Mucosa of descending colon (tissue), 3 donors: ENCODE measurements around the gene UBE2QL1. TPM values are rescaled to one million over a fixed set of nuclear protein-coding genes. Genes with fewer than 3 reads are reported as not detected.

ENCODE experiments used
- ATAC-seq: fragments of 200-7000 bp; cut with Tn5 transposase; one replicate; pipeline ENCODE4 v1.9.1; 2020; ENCODE audit warnings: mild to moderate bottlenecking, moderate library complexity
- DNase-seq, 3 donors: peaks; one replicate each; pipeline ENCODE4 v3.0.0-alpha.2; 2020
- H3K36me3 ChIP-seq: fragments of 200-600 bp; one replicate; pipeline ENCODE4 v1.8.0; 2021; ENCODE audit warnings: low read depth, mild to moderate bottlenecking
- H3K4me1 ChIP-seq: fragments of 200-600 bp; one replicate; pipeline ENCODE4 v1.8.0; 2021; ENCODE audit warnings: low read depth, mild to moderate bottlenecking
- H3K4me3 ChIP-seq: fragments of 200-600 bp; one replicate; pipeline ENCODE4 v1.8.0; 2021; ENCODE audit warnings: mild to moderate bottlenecking
- H3K9me3 ChIP-seq: fragments of 200-600 bp; one replicate; pipeline ENCODE4 v1.8.0; 2021; ENCODE audit warnings: mild to moderate bottlenecking
- intact Hi-C, 2 donors: fragments of 100-400 bp; cut with DNase I in 1 of 2; cut with micrococcal nuclease in 1 of 2; formaldehyde crosslinking; loops; one replicate each; pipeline versions ENCODE4 v1.11.0 to v1.11.1; 2022; cut with DNase I, micrococcal nuclease
- total RNA-seq, 3 donors: library from RNA; stranded (reverse); fragmentation: NEBNext Ultra II Directional in 2 of 3; extraction: Animal tissue kit (Norgen Biotek cat#: 25700) in 2 of 3; gene quantifications; one replicate each; pipeline versions ENCODE4 v1.2.1 to v1.2.4, GENCODE V29; 2021 to 2023
- TF ChIP-seq, protein P1 (sequence below): fragments of 200-600 bp; IDR thresholded peaks from one replicate; pipeline ENCODE4 v1.8.0; 2022; ENCODE audit warnings: antibody characterized with exemption, mild to moderate bottlenecking
- donor health status: DM: no; HTN: no; CAD: no; lungs with moderate emphysema.
- donor health status: DM: no; HTN: no; CAD: no.
- donor health status: DM: no; HTN: yes; CAD: no.

UBE2QL1 gene
- total RNA-seq, 3 donors from 2014 or later: 0.19 to 4.1 (median 0.26) TPM

- H3K4me3 ChIP-seq: no peak overlapping the region
- H3K36me3 ChIP-seq: no peaks in the 10 kb centered on the region
- ATAC-seq (no peak), DNase-seq (no peak)
- intact Hi-C loops: no loop called here
- H3K4me1 ChIP-seq: no peaks in the 10 kb centered on the region
- H3K9me3 ChIP-seq: no peaks in the 10 kb centered on the region
- TF ChIP-seq, protein P1, sequence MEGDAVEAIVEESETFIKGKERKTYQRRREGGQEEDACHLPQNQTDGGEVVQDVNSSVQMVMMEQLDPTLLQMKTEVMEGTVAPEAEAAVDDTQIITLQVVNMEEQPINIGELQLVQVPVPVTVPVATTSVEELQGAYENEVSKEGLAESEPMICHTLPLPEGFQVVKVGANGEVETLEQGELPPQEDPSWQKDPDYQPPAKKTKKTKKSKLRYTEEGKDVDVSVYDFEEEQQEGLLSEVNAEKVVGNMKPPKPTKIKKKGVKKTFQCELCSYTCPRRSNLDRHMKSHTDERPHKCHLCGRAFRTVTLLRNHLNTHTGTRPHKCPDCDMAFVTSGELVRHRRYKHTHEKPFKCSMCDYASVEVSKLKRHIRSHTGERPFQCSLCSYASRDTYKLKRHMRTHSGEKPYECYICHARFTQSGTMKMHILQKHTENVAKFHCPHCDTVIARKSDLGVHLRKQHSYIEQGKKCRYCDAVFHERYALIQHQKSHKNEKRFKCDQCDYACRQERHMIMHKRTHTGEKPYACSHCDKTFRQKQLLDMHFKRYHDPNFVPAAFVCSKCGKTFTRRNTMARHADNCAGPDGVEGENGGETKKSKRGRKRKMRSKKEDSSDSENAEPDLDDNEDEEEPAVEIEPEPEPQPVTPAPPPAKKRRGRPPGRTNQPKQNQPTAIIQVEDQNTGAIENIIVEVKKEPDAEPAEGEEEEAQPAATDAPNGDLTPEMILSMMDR: no peak
Observed at GRCh38 chr5:6522923-6523322, 74.3 kb downstream of the UBE2QL1 start.

DNA sequence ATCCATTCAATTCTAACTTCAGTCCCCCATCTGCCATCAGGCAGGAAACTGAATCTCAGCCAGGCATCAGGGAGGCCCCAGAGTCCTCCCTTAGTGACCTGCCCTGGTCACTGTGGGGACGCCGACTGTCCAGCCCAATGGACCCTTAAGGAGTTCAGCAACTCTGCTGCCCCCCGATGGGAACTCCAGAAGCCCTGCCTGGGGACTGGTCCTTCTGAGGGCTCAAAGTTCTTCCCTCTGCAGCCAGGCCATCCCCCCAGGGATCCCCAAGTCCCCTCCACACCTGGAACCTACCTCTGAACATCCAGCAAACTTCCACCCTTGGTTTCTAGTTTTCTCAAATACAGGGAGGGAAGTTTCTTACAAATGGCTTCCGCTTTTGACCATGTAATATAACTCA lies 76.8 kb downstream of the UBE2QL1 start:
- intact Hi-C loops: no loop called here
- no peaks in the 10 kb centered on the region for H3K4me1 ChIP-seq
- no peak for ATAC-seq
- no peaks in the 10 kb centered on the region for H3K36me3 ChIP-seq
- no peak for DNase-seq
- no peaks in the 10 kb centered on the region for H3K9me3 ChIP-seq
- no peak overlapping the region for H3K4me3 ChIP-seq
- TF ChIP-seq, protein P1: no peak

- intact Hi-C loops: no loop called here
- ATAC-seq (peak; percentile 34), DNase-seq (peak in 1 of 3 donors; percentile 39)
- TF ChIP-seq, protein P1: no peak
- H3K4me3 ChIP-seq: no peak overlapping the region
- H3K9me3 ChIP-seq: no peaks in the 10 kb centered on the region
- no peaks in the 10 kb centered on the region for H3K36me3 ChIP-seq
- no peaks in the 10 kb centered on the region for H3K4me1 ChIP-seq
Observed at GRCh38 chr5:6525910-6526309, 77.3 kb downstream of the UBE2QL1 start.

DNA sequence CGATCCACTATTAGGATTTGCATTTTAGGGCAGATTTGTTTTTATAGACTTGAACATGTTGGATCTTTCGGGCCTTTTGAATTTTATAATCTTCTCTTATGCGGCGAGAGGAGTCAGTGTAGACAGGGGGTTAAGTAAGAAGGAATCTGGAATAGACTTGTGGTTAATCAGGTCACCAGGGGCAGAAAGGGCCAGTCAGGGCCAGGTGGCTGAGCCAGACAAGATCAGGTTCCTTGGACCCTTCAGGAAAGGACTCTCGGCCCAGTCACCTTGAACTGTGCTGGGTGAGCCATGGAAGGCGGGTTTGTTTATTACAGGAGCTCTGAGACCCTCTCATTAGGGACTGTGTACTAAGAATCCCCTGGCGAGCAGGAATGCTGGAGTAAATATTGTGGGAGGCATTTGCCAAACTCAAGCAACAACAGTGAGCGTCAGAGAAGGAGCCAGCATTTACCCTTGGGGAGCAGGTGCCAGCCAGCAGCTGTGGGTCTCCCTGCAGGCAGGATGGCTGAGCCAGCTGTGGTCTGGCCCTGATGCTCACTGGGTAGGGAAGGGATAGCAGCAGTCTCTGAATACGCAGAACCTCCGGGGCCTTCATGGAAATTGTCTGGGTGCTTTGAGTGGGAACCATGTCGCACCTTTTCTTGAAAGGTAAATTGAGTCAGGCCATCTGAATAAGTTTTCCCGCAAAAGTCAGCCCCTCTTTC lies 79.2 kb downstream of the UBE2QL1 start:
- Histone ChIP-seq H3K4me1 (no peaks in the 10 kb centered on the region), H3K9me3 (no peaks in the 10 kb centered on the region), H3K36me3 (no peaks in the 10 kb centered on the region), H3K4me3 (no peak overlapping the region)
- DNase-seq: no peak
- intact Hi-C loops: no loop called here
- no peak for ATAC-seq
- TF ChIP-seq, protein P1: no peak

DNA sequence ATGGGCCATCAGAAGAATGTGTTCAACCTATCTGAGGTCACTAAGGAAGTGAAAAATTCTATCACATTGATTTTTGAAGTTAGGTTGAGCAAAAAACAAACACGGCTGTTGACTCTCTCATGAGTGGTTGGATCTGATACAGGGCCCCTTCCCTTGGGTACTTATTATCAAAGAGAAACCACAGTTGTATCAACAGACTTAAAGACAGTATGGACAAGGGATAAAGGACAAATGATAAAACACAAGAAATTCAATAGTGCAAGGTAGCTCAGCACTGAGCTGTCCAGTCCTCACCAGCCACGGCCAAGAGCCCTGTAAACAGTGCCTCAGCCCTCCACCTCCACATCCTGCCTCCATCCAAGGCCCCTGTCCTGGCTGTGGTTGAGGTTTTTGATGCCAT lies 86.9 kb downstream of the UBE2QL1 start:
- no peak for ATAC-seq
- Histone ChIP-seq H3K9me3 (no peaks in the 10 kb centered on the region), H3K36me3 (no peaks in the 10 kb centered on the region), H3K4me1 (no peaks in the 10 kb centered on the region), H3K4me3 (no peak overlapping the region)
- DNase-seq: no peak
- intact Hi-C loops: no loop called here
- TF ChIP-seq, protein P1: no peak
